Frontal cortex (tissue), 4 donors: ENCODE measurements around the gene ST3GAL3. TPM values are rescaled to one million over a fixed set of nuclear protein-coding genes. Genes with fewer than 3 reads are reported as not detected.

Source experiments
- DNase-seq, 2 donors: peaks; one replicate each; pipeline ENCODE4 v3.0.0; 2012; ENCODE audit warnings: low spot score in 2 of 2
- FAIRE-seq: peaks from 2 replicates; lab custom pipeline; 2012; peaks lifted over from hg19 to GRCh38; lab: Jason Lieb, UNC
- total RNA-seq: library from RNA; depleted of rRNA; stranded (reverse); fragments of >200 nt; gene quantifications from one replicate; pipeline ENCODE4 v1.2.3, GENCODE V29; 2014
- donor health status: control.
- donor health status: control.
- donor health status: control.

ST3GAL3 gene
- total RNA-seq, 1 donor from 2014 or later: 34.2 TPM

- no peak for FAIRE-seq
- no peak for DNase-seq
Measured at GRCh38 chr1:43901196-43901961, 194.0 kb downstream of the ST3GAL3 start.

DNA sequence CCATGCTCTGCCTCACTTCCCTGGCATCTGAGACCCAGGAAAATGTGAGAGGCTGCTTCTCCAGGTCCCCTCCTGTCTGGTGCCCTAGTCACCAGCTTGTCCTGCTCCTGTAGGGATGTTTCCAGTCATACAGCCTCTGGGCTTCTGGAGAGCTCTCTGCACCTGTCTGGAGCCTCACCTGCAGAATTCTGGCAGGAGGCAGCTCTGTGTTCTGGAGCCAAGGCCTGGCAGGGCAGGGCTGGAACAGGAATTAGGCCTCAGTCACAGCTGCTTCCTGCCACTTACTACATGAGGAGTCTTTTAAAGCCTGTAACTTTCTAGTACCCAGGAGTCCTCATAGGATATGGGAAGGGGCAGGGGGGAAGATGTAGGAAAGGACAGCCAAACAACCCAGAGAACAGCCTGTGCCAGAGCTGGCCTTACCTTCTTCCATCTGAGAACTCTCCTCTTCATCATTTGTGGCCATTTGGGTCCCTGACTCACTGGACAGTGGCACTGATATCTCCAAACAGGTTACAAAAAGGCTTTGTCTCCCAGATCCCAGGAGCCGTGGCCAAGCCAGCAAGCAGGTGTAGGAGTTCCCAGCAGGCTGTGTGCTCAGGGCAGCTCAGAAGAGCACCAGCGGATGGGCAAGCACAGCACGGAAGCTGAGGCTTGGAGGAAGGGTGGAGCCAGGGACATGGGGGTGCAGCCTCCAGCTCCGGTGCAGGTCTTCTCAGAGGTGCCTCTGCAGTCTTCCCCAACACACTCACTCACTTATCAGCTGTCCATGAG is 194.9 kb downstream of the ST3GAL3 start:
- DNase-seq: no peak
- no peak for FAIRE-seq

GRCh38 chr1:43904660-43905551 is 197.6 kb downstream of the ST3GAL3 start:
- DNase-seq: no peak
- no peak for FAIRE-seq

- FAIRE-seq (no peak), DNase-seq (no peak)
Measured at GRCh38 chr1:43908226-43908625, 200.9 kb downstream of the ST3GAL3 start.

GRCh38 chr1:43908858-43909257 is 201.5 kb downstream of the ST3GAL3 start:
- DNase-seq (no peak), FAIRE-seq (no peak)

DNA sequence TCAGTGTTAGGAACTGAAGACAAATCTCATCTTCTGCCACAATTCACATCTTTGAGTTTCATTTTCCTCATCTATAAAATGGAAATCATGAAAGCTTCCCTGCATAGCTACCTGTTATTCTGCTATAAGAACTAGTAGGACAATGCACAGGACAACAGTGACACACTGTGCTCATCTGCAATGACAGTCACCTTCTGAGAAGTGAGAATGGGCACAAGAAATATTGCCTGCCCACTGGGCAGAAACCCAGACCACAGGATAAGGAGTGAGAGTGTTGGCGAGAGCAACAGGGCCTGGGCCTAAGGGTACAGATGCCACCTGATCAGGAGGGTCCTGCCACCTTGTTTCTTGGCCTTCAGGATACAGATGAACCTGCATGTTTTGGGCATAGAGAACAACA is 203.0 kb downstream of the ST3GAL3 start:
- FAIRE-seq: no peak
- no peak for DNase-seq

DNA sequence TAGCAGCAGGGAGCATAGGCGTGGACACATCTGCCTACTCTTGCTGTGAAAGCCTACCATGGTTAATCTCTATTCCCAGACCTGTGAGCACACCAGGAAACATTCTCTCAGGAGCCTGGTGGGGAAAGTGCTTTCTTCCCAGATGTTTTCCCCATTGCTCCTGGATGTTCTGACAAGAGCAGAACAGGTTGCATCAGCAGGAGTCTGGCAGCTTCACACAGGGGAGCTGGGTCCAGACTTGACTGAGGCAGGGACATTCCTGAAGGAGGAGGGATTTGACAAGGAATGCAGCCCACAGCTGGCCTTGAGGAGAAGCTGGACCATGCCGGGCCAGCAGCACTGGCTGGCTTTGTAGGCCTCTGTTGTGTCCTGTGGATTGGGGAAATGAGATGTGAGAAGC is 205.3 kb downstream of the ST3GAL3 start:
- DNase-seq (no peak), FAIRE-seq (no peak)

GRCh38 chr1:43913051-43913501 is 205.7 kb downstream of the ST3GAL3 start:
- DNase-seq (no peak), FAIRE-seq (no peak)

- no peak for FAIRE-seq
Measured at GRCh38 chr1:43913666-43914360, 206.5 kb downstream of the ST3GAL3 start.

DNA sequence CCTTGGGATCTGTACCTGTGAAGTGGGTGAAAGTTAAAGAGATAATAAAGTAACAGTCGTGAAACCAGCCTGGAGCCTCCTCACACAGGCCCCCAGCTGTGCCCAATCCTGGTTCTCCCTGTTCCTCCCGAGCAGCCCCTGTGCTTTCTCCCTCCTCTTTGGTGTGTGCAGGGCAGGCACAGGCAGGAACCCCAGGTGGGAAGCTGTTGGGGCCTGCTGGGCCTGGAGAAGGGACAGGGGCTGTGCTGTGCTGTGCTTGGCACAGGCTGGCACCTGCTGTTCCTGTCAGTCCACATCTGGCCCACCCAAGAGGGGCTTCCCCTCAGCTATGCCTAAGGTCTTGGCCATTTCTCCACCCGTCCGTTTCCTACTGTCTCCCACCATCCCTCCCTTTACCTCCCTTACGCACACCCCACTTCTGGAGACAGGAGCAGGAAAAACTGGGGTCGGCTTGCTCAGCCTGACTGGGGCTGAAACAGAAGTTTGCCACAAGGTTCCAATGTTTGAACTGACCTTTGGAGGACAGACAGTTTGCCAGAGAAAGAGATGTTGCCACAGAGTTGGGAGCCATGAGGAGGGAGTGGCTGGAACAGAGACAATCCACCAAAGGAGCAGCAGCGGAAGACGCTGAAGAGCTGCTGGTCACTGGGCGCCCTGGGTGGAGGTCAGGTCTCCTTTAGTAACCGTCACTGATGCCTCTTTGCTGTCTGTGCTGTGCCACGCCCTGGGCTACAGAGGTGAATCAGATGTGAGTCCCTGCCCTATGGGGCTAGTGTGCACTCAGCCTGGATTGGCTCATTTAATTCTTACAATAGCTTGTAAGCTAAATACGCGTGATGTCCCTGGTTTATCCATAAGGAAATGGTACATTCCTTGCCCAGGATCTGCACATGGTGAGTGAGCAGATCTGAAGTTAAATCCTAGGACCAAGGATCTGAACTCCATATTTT is 207.5 kb downstream of the ST3GAL3 start:
- DNase-seq (no peak), FAIRE-seq (no peak)

More at GRCh38 chr1:43913666-43914360, 206.5 kb downstream of the ST3GAL3 start:
- DNase-seq: no peak

GRCh38 chr1:43919906-43920305 is 212.6 kb downstream of the ST3GAL3 start:
- no peak for FAIRE-seq
- DNase-seq: no peak

GRCh38 chr1:43921022-43921421 is 213.7 kb downstream of the ST3GAL3 start:
- no peak for DNase-seq
- FAIRE-seq: no peak

DNA sequence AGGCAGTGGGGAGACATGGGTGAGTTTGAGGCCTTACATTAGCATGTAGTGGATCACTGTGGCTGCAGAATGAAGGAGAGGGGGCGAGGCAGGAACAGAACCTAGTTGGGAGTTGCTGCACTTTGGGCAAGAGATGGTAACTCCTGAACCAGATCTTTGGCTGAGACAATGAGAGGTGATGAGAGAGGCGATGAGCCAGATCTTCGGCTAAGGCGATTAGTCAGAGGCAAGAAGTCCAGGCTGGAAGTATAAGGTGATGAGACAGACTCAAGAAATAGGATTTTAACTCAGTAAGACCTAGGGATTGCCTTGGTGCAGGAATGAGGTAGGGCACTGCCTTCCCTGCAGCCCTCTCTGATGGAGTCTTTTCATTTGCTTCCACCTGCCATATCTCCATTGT is 217.2 kb downstream of the ST3GAL3 start:
- FAIRE-seq: no peak

GRCh38 chr1:43925846-43926245 is 218.5 kb downstream of the ST3GAL3 start:
- no peak for FAIRE-seq

More for the DNA sequence above, 217.2 kb downstream of the ST3GAL3 start:
- no peak for DNase-seq

GRCh38 chr1:43930168-43930948 is 223.0 kb downstream of the ST3GAL3 start:
- FAIRE-seq (no peak), DNase-seq (no peak)

More at GRCh38 chr1:43925846-43926245, 218.5 kb downstream of the ST3GAL3 start:
- DNase-seq: no peak

DNA sequence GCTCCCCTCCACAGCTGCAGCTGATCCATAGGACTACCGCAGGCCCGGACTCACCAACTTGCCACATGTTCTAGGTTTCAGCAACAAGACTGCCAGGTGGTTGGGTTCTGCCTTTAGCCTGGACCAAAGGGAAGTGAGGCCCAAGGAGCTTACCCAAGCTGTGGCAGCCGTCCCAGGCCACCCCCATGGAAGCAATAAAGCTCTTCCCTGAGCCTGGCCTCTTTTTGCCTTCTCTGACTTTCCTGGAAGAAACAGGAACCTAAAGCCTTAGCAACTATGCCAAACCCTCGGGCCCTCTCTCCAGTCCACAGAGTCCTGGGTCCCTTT is 223.6 kb downstream of the ST3GAL3 start:
- DNase-seq (no peak), FAIRE-seq (no peak)

- DNase-seq (no peak), FAIRE-seq (no peak)
Measured at GRCh38 chr1:43931711-43932660, 224.7 kb downstream of the ST3GAL3 start.
